ENCODE results near the gene AIP.
"Not testable (repeated sequence)": the region's sequence is repeated elsewhere in the genome, so short reads cannot be mapped to it uniquely, and the experiment has no call there.

GRCh38 chr11:67511558-67511957 is 28.7 kb downstream of the AIP start:
- TF ChIP-seq CTCF, POLR2A (IDR thresholded peaks at IDR 0.05): not testable (repeated sequence)
